Right lobe of liver (tissue), 4 donors: ENCODE data around the gene FHIT.

ENCODE experiments used
- POLR2A ChIP-seq: fragments of 450-650 bp; IDR thresholded peaks from one replicate; pipeline ENCODE4 v1.6.1; 2017; ENCODE audit warnings: antibody characterized with exemption, mild to moderate bottlenecking
- TF ChIP-seq, protein P1 (sequence below), 4 donors: fragments of 200-600 bp in 3 of 4; fragments of 450-650 bp in 1 of 4; IDR thresholded peaks; one replicate each; pipeline versions ENCODE4 v1.5.1 to v1.8.0; 2016 to 2022; ENCODE audit warnings: antibody characterized with exemption in 4 of 4, mild to moderate bottlenecking in 2 of 4
- donor health status: DM: no; HTN: no; CAD: no.
- donor health status: DM: no; HTN: no; CAD: no.
- donor health status: DM: no; HTN: yes; CAD: no.

DNA sequence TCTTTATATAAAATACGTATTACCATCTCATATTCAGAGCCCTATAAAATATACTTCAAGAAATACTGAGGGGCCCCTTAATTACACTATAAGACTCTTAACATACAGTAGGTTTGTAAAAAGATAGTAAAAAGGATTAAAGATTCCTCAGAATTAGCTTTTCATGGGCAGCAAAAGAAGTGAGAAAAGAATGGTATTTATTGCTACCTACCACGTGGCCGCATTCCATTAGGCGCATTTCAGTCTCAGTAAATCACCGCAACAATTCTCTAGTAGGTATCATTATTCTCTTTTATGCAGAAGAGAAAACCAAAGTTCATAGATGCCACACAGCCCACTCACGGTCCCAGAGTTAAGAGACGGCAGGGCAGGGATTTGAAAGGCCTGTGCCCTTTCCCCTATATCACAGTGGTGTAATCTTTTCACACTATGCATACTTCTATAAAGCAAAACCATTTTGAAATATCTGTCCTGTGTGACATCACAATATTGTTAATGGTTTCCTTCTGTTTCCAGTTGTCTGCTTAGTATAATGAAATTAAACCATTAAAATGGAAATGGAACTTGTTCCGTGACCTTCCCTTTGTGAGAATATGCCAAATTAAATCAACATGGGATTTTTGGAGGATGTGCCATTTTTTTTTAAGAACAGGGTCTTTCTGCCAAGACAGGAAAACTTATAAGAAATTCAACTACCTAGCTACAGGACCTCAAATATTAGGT is 1072.2 kb downstream of the FHIT start:
- TF ChIP-seq, protein P1, sequence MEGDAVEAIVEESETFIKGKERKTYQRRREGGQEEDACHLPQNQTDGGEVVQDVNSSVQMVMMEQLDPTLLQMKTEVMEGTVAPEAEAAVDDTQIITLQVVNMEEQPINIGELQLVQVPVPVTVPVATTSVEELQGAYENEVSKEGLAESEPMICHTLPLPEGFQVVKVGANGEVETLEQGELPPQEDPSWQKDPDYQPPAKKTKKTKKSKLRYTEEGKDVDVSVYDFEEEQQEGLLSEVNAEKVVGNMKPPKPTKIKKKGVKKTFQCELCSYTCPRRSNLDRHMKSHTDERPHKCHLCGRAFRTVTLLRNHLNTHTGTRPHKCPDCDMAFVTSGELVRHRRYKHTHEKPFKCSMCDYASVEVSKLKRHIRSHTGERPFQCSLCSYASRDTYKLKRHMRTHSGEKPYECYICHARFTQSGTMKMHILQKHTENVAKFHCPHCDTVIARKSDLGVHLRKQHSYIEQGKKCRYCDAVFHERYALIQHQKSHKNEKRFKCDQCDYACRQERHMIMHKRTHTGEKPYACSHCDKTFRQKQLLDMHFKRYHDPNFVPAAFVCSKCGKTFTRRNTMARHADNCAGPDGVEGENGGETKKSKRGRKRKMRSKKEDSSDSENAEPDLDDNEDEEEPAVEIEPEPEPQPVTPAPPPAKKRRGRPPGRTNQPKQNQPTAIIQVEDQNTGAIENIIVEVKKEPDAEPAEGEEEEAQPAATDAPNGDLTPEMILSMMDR (IDR thresholded peaks at IDR 0.05) = no peak
- no peak for TF ChIP-seq POLR2A
